ENCODE results near the gene DESI1.

- TF ChIP-seq REST (IDR thresholded peaks at IDR 0.05; ENCODE audit: borderline replicate concordance) (no peak), CTCF (IDR thresholded peaks at IDR 0.05; ENCODE audit: poor library complexity, severe bottlenecking) (no peak), RAD21 (conservative IDR thresholded peaks at IDR 0.05) (no peak), EP300 (conservative IDR thresholded peaks at IDR 0.05; ENCODE audit: poor library complexity, severe bottlenecking) (no peak), TAF1 (IDR thresholded peaks at IDR 0.05; ENCODE audit: low read depth) (no peak), EZH2 (IDR thresholded peaks at IDR 0.05; ENCODE audit: borderline replicate concordance, insufficient read depth, low read length, poor library complexity, severe bottlenecking) (no peak), POLR2AphosphoS5 (IDR thresholded peaks at IDR 0.05) (no peak)
Measured at GRCh38 chr22:41636467-41636866, 15.6 kb upstream of the DESI1 start.

Data from neural cell (in vitro differentiated cells).